HG02642 (cell line): ENCODE measurements around the gene TBC1D24.
"Not testable (repeated sequence)": the region's sequence is repeated elsewhere in the genome, so short reads cannot be mapped to it uniquely, and the experiment has no call there.

Experiments used
- ATAC-seq: cut with Tn5 transposase; IDR thresholded peaks from one replicate; pipeline ENCODE4 v1.9.1; 2021; ENCODE audit warnings: mild to moderate bottlenecking; ENCODE audit not compliant: unreplicated experiment, poor library complexity

Gene TBC1D24

GRCh38 chr16:2474877-2475412 lies at the start of gene TBC1D24:
TBC1D24 (plus strand) TSS chr16:2475127; CDS start chr16:2496149, 21,022 bp downstream.
- ATAC-seq, result peak; percentile 71

- no peak for ATAC-seq
Observed at GRCh38 chr16:2425825-2426430, 49.0 kb upstream of the TBC1D24 start.

GRCh38 chr16:2426941-2427361 lies 48.0 kb upstream of the TBC1D24 start:
- no peak for ATAC-seq

- no peak for ATAC-seq
Observed at GRCh38 chr16:2427526-2427925, 47.4 kb upstream of the TBC1D24 start.

- peak; percentile 6 for ATAC-seq
Observed at GRCh38 chr16:2428051-2428783, 46.7 kb upstream of the TBC1D24 start.

- no peak for ATAC-seq
Observed at GRCh38 chr16:2428784-2429033, 46.2 kb upstream of the TBC1D24 start.

GRCh38 chr16:2429034-2429770 lies 45.7 kb upstream of the TBC1D24 start, which contains the start of gene CCNF:
CCNF (plus strand) TSS chr16:2429447; CDS start chr16:2429482, 35 bp downstream.
- ATAC-seq, result peak; percentile 87

GRCh38 chr16:2429771-2430663 lies 44.9 kb upstream of the TBC1D24 start:
- peak; percentile 11 for ATAC-seq

GRCh38 chr16:2432286-2432685 lies 42.6 kb upstream of the TBC1D24 start:
- no peak for ATAC-seq

GRCh38 chr16:2432801-2433505 lies 42.0 kb upstream of the TBC1D24 start:
- no peak for ATAC-seq

GRCh38 chr16:2435236-2435635 lies 39.7 kb upstream of the TBC1D24 start:
- ATAC-seq, result not testable (repeated sequence)

- ATAC-seq, result no peak
Observed at GRCh38 chr16:2436110-2436509, 38.8 kb upstream of the TBC1D24 start.

- ATAC-seq, result no peak
Observed at GRCh38 chr16:2437032-2437790, 37.7 kb upstream of the TBC1D24 start.

GRCh38 chr16:2438121-2438520 lies 36.8 kb upstream of the TBC1D24 start:
- ATAC-seq, result no peak

- no peak for ATAC-seq
Observed at GRCh38 chr16:2439598-2439997, 35.3 kb upstream of the TBC1D24 start.

- ATAC-seq, result not testable (repeated sequence)
Observed at GRCh38 chr16:2441143-2441804, 33.7 kb upstream of the TBC1D24 start.

- no peak for ATAC-seq
Observed at GRCh38 chr16:2443555-2443954, 31.4 kb upstream of the TBC1D24 start.

- no peak for ATAC-seq
Observed at GRCh38 chr16:2447920-2448583, 26.9 kb upstream of the TBC1D24 start.
